Right atrium auricular region (tissue), 2 donors: ENCODE measurements around the gene DPY30. TPM values are rescaled to one million over a fixed set of nuclear protein-coding genes. Genes with fewer than 3 reads are reported as not detected.

Source experiments
- DNase-seq: peaks from one replicate; pipeline ENCODE4 v3.0.0-alpha.2; 2019; ENCODE audit warnings: low spot score
- H3K27ac ChIP-seq, 2 donors: fragments of 200-600 bp; sonication (generic); 1 replicate in 1 of 2; 2 replicates in 1 of 2; pipeline ENCODE4 v1.5.1; 2016 to 2019
- H3K27me3 ChIP-seq, 2 donors: fragments of 200-600 bp; sonication (generic); one replicate each; pipeline versions ENCODE4 v1.5.1 to v1.6.0; 2017 to 2019
- H3K36me3 ChIP-seq: fragments of 200-600 bp; sonication (generic); one replicate; pipeline ENCODE4 v1.5.1; 2016
- H3K4me1 ChIP-seq, 2 donors: fragments of 200-600 bp; sonication (generic); one replicate each; pipeline versions ENCODE4 v1.5.1 to v1.6.0; 2017 to 2019
- H3K4me3 ChIP-seq, 2 donors: fragments of 200-600 bp; sonication (generic); 1 replicate in 1 of 2; 2 replicates in 1 of 2; pipeline ENCODE4 v1.5.1; 2017 to 2019; ENCODE audit warnings: mild to moderate bottlenecking in 1 of 2, moderate library complexity in 1 of 2
- H3K9me3 ChIP-seq, 2 donors: fragments of 200-600 bp; sonication (generic); one replicate each; pipeline ENCODE4 v1.5.1; 2019
- CTCF ChIP-seq, 2 donors: fragments of 200-600 bp; sonication (generic); IDR thresholded peaks; one replicate each; pipeline ENCODE4 v1.5.1; 2019; ENCODE audit warnings: antibody characterized with exemption in 2 of 2
- total RNA-seq, 2 donors: library from RNA; depleted of rRNA; stranded (reverse); fragments of >200 nt; gene quantifications; one replicate each; pipeline ENCODE4 v1.1.0, GENCODE V29; 2016

DPY30 gene
- total RNA-seq, 2 donors from 2014 or later: 40.8 to 49.8 TPM

DNA sequence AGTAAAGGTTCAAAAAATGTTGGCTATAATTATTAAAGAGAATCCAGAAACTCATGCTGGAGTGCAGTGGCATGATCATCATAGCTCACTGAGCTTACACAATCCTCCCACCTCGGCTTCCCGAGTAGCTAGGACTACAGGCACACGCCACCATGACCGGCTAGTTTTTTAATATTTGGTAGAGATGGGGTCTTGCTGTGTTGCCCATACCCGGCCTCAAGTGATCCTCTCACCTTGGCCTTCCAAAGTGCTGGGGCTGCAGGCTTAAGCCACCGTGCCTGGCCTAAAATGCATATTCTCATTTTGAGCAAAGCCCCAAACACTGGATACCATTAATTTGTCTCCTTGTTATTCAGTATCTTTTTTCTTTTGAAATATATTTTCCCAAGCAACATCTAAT lies 61.2 kb downstream of the DPY30 start:
- Histone ChIP-seq H3K27me3 (no peaks in the 10 kb centered on the region), H3K4me1 (peaks cover 0 to 8% of the 10 kb centered on the region in 2 donors), H3K9me3 (no peaks in the 10 kb centered on the region), H3K36me3 (no peaks in the 10 kb centered on the region), H3K4me3 (no peak overlapping the region), H3K27ac (no peak overlapping the region)
- no peak for TF ChIP-seq CTCF (IDR thresholded peaks at IDR 0.05)
- DNase-seq: no peak

Other genes starting within 250 kb of the DPY30 start
- 10 to 100 TPM; 20.9 to 26.1 TPM for gene MEMO1, start 28.8 kb downstream of the DPY30 start, total RNA-seq
- gene SPAST, start 23.8 kb upstream of the DPY30 start, total RNA-seq: 1 to 10 TPM; 6.7 to 9.0 TPM
- 10 to 100 TPM; 12.0 to 16.2 TPM for gene SLC30A6, start 126.1 kb upstream of the DPY30 start, total RNA-seq
- 1 to 10 TPM in 1 of 2 donors, under 1 TPM in 1; 0.15 to 1.3 TPM for gene NLRC4, start 225.1 kb upstream of the DPY30 start, total RNA-seq
- 10 to 100 TPM; 16.0 to 17.8 TPM for gene YIPF4, start 238.1 kb upstream of the DPY30 start, total RNA-seq